OCI-LY7 (cell line): ENCODE data around the gene PSMB10.

Source experiments
- EZH2phosphoT487 ChIP-seq: fragments of 200-600 bp; sonication (generic); IDR thresholded peaks from 2 replicates; pipeline ENCODE4 v1.6.1; 2018; ENCODE audit warnings: low read depth, borderline replicate concordance, mild to moderate bottlenecking, mixed run types, antibody characterized with exemption, low read length, moderate library complexity, mixed read lengths
- TF ChIP-seq, protein P1 (sequence below): fragments of 200-600 bp; sonication (generic); conservative IDR thresholded peaks from 2 replicates; pipeline ENCODE4 v1.5.1; 2014; ENCODE audit warnings: mild to moderate bottlenecking, antibody characterized with exemption, low read length, moderate library complexity, mixed read lengths

DNA sequence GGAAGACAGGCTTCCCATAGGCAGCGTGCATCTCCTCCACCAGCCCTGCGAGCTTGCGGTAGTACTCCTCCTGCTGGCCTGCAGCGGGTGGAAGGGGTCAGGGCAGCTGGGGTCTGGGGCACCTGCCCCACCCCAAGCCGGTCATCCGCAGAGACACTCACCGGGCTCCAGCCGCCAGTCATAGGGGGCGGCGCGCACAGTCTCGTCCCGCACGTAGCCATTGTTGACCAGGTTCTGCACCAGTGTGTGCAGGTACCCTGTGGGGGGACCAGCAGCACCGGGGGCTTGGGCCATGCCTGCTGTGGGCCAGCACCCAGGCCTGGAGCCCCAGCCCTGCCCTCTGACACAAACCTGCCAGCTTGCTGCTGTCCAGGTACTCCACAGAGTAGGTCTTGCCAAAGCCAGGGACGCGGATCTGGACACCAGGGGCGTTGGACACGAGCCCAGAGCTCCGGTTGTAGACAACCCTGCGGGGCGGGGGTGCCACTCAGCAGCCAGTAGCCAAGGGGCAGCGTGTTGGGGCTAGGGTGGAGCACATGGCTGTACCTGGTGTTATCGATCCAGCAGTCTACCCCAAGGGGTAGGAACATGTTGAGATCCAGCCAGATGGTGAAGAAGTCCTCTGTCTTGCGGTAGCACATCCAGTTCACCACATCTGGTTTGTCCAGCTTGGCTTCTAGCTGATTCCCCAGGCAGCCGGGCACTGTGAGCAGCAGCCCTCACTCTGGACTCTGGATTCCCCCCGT, 6.0 kb upstream of the PSMB10 start:
- TF ChIP-seq, protein P1, sequence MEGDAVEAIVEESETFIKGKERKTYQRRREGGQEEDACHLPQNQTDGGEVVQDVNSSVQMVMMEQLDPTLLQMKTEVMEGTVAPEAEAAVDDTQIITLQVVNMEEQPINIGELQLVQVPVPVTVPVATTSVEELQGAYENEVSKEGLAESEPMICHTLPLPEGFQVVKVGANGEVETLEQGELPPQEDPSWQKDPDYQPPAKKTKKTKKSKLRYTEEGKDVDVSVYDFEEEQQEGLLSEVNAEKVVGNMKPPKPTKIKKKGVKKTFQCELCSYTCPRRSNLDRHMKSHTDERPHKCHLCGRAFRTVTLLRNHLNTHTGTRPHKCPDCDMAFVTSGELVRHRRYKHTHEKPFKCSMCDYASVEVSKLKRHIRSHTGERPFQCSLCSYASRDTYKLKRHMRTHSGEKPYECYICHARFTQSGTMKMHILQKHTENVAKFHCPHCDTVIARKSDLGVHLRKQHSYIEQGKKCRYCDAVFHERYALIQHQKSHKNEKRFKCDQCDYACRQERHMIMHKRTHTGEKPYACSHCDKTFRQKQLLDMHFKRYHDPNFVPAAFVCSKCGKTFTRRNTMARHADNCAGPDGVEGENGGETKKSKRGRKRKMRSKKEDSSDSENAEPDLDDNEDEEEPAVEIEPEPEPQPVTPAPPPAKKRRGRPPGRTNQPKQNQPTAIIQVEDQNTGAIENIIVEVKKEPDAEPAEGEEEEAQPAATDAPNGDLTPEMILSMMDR: no peak
- no peak for TF ChIP-seq EZH2phosphoT487
